GM23338 (cell line): ENCODE data around the gene MLLT3. TPM values are rescaled to one million over a fixed set of nuclear protein-coding genes. Genes with fewer than 3 reads are reported as not detected.

Experiments used
- ATAC-seq: fragments of 200-7000 bp; cut with Tn5 transposase; 3 replicates; pipeline ENCODE4 v1.9.1; 2020
- DNase-seq: peaks from one replicate; pipeline ENCODE4 v3.0.0-alpha.2; 2015; ENCODE audit warnings: low spot score
- H2AFZ ChIP-seq: fragments of 200-600 bp; sonication (generic); 2 replicates; pipeline ENCODE4 v1.8.0; 2016; ENCODE audit warnings: antibody characterized with exemption, mild to moderate bottlenecking, moderate library complexity
- H3F3A ChIP-seq: fragments of 200-600 bp; sonication (generic); replicated peaks from 2 replicates; pipeline ENCODE4 v1.8.0; 2017; ENCODE audit warnings: antibody characterized with exemption, mixed run types, low read depth
- H3K27ac ChIP-seq: fragments of 200-600 bp; sonication (generic); 2 replicates; pipeline ENCODE4 v1.6.1; 2016; ENCODE audit warnings: low read depth
- H3K27me3 ChIP-seq: fragments of 200-600 bp; sonication (generic); 2 replicates; pipeline ENCODE4 v1.8.0; 2016; ENCODE audit warnings: mild to moderate bottlenecking, mixed run types, moderate library complexity; ENCODE audit not compliant: insufficient read depth
- H3K36me3 ChIP-seq: fragments of 200-600 bp; sonication (generic); 2 replicates; pipeline ENCODE4 v1.8.0; 2016; ENCODE audit warnings: mild to moderate bottlenecking; ENCODE audit not compliant: insufficient read depth
- H3K4me1 ChIP-seq: fragments of 200-600 bp; sonication (generic); 2 replicates; pipeline ENCODE4 v1.8.0; 2016; ENCODE audit warnings: mild to moderate bottlenecking, moderate library complexity; ENCODE audit not compliant: insufficient read depth
- H3K4me2 ChIP-seq: fragments of 200-600 bp; sonication (generic); 2 replicates; pipeline ENCODE4 v1.7.1; 2017; ENCODE audit warnings: mixed run types
- H3K4me3 ChIP-seq: fragments of 200-600 bp; sonication (generic); 2 replicates; pipeline ENCODE4 v1.6.1; 2016; ENCODE audit warnings: mixed run types
- H3K79me2 ChIP-seq: fragments of 200-600 bp; sonication (generic); replicated peaks from 2 replicates; pipeline ENCODE4 v1.8.0; 2017; ENCODE audit warnings: mild to moderate bottlenecking; ENCODE audit not compliant: insufficient read depth
- H3K9me2 ChIP-seq: fragments of 200-600 bp; sonication (generic); 2 replicates; pipeline ENCODE4 v1.8.0; 2017; ENCODE audit not compliant: insufficient read depth
- H4K20me1 ChIP-seq: fragments of 200-600 bp; sonication (generic); replicated peaks from 2 replicates; pipeline ENCODE4 v1.8.0; 2017; ENCODE audit warnings: mild to moderate bottlenecking; ENCODE audit not compliant: insufficient read depth
- H3K27ac Mint-ChIP-seq: 2 replicates; pipeline ENCODE4 v1.8.0; 2020; ENCODE audit warnings: inconsistent platforms, mild to moderate bottlenecking, moderate library complexity, mixed read lengths
- H3K27me3 Mint-ChIP-seq: 3 replicates; pipeline ENCODE4 v1.8.0; 2022; ENCODE audit warnings: low read depth, mild to moderate bottlenecking, moderate library complexity, mixed read lengths, inconsistent platforms; ENCODE audit not compliant: insufficient read depth, poor library complexity
- H3K36me3 Mint-ChIP-seq: 3 replicates; pipeline ENCODE4 v1.8.0; 2021; ENCODE audit warnings: low read depth, mild to moderate bottlenecking, inconsistent platforms, moderate library complexity, mixed read lengths
- H3K4me1 Mint-ChIP-seq: 3 replicates; pipeline ENCODE4 v1.8.0; 2020; ENCODE audit warnings: mild to moderate bottlenecking, inconsistent platforms, mixed read lengths
- H3K4me3 Mint-ChIP-seq: 3 replicates; pipeline ENCODE4 v1.8.0; 2021; ENCODE audit warnings: moderate library complexity, mild to moderate bottlenecking, inconsistent platforms, mixed read lengths
- H3K9me3 Mint-ChIP-seq: 3 replicates; pipeline ENCODE4 v1.8.0; 2020; ENCODE audit warnings: moderate library complexity, mild to moderate bottlenecking, inconsistent platforms, mixed read lengths
- NANOG ChIP-seq: IDR thresholded peaks from 2 replicates; pipeline ENCODE4 v1.6.1; 2016; ENCODE audit warnings: antibody characterized with exemption, borderline replicate concordance
- STAT1 ChIP-seq: IDR thresholded peaks from one replicate; pipeline ENCODE4 v1.6.1; 2016; ENCODE audit warnings: antibody characterized with exemption; ENCODE audit not compliant: unreplicated experiment
- polyA plus RNA-seq: library from polyadenylated mRNA; unstranded; fragments of >200 nt; fragmentation: Nextera tagmentation; extraction: Ambion mirVana; gene quantifications from 2 replicates; pipeline ENCODE4 v1.2.1, GENCODE V29; 2016
- total RNA-seq: library from RNA; depleted of rRNA; stranded (reverse); fragments of >200 nt; shearing (Covaris generic); gene quantifications from 2 replicates; pipeline ENCODE4 v1.2.3, GENCODE V29; 2014
- TF ChIP-seq, protein P1 (sequence below): IDR thresholded peaks from one replicate; pipeline ENCODE4 v1.6.1; 2018; ENCODE audit warnings: antibody characterized with exemption; ENCODE audit not compliant: unreplicated experiment
- TF ChIP-seq, protein P2 (sequence below), 2 experiments: fragments of 200-600 bp in 1 of 2; sonication (generic) in 1 of 2; conservative IDR thresholded peaks; 2 replicates each; pipeline versions ENCODE4 v1.5.1 to v1.6.1; 2016 to 2017; ENCODE audit warnings: antibody characterized with exemption in 2 of 2, low read depth in 2 of 2, mild to moderate bottlenecking in 2 of 2, moderate library complexity in 1 of 2

Gene MLLT3
- total and polyA plus RNA-seq, 2 experiments from 2014 or later = 7.5 to 9.5 TPM

DNA sequence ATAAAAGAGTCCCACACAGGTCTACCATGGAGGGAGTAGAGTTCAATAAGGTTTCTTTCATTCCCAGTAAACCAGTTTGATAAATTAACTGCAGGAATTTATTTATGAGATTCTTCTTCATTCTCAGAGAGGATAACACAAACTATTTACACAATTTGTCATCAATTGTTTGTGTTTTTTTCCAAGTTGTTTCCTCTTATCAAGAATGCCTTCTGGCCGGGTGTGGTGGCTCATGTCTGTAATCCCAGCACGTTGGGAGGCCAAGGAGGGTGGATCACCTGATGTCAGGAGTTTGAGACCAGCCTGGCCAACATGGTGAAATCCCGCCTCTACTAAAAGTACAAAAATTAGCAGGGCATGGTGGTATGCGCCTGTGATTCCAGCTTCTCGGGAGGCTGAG, 216.7 kb downstream of the MLLT3 start:
- DNase-seq = no peak
- Histone ChIP-seq H3K79me2 (no peaks in the 10 kb centered on the region), H3K36me3 (no peaks in the 10 kb centered on the region), H3K4me3 (no peak overlapping the region), H3K27ac (no peak overlapping the region), H2AFZ (no peak overlapping the region), H3K27me3 (no peaks in the 10 kb centered on the region), H3F3A (no peaks in the 10 kb centered on the region), H3K9me2 (no peaks in the 10 kb centered on the region), H4K20me1 (no peaks in the 10 kb centered on the region), H3K4me1 (peaks cover 14% of the 10 kb centered on the region), H3K4me2 (no peak overlapping the region)
- H3K4me3 Mint-ChIP-seq = no peak overlapping the region
- no peaks in the 10 kb centered on the region for H3K9me3 Mint-ChIP-seq
- ATAC-seq = no peak
- peaks cover 13% of the 10 kb centered on the region for H3K4me1 Mint-ChIP-seq
- no peaks in the 10 kb centered on the region for H3K27me3 Mint-ChIP-seq
- H3K27ac Mint-ChIP-seq = no peak overlapping the region
- no peaks in the 10 kb centered on the region for H3K36me3 Mint-ChIP-seq
- TF ChIP-seq, protein P1, sequence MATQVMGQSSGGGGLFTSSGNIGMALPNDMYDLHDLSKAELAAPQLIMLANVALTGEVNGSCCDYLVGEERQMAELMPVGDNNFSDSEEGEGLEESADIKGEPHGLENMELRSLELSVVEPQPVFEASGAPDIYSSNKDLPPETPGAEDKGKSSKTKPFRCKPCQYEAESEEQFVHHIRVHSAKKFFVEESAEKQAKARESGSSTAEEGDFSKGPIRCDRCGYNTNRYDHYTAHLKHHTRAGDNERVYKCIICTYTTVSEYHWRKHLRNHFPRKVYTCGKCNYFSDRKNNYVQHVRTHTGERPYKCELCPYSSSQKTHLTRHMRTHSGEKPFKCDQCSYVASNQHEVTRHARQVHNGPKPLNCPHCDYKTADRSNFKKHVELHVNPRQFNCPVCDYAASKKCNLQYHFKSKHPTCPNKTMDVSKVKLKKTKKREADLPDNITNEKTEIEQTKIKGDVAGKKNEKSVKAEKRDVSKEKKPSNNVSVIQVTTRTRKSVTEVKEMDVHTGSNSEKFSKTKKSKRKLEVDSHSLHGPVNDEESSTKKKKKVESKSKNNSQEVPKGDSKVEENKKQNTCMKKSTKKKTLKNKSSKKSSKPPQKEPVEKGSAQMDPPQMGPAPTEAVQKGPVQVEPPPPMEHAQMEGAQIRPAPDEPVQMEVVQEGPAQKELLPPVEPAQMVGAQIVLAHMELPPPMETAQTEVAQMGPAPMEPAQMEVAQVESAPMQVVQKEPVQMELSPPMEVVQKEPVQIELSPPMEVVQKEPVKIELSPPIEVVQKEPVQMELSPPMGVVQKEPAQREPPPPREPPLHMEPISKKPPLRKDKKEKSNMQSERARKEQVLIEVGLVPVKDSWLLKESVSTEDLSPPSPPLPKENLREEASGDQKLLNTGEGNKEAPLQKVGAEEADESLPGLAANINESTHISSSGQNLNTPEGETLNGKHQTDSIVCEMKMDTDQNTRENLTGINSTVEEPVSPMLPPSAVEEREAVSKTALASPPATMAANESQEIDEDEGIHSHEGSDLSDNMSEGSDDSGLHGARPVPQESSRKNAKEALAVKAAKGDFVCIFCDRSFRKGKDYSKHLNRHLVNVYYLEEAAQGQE = no peak
- TF ChIP-seq NANOG (no peak), STAT1 (no peak)
- TF ChIP-seq, protein P2, sequence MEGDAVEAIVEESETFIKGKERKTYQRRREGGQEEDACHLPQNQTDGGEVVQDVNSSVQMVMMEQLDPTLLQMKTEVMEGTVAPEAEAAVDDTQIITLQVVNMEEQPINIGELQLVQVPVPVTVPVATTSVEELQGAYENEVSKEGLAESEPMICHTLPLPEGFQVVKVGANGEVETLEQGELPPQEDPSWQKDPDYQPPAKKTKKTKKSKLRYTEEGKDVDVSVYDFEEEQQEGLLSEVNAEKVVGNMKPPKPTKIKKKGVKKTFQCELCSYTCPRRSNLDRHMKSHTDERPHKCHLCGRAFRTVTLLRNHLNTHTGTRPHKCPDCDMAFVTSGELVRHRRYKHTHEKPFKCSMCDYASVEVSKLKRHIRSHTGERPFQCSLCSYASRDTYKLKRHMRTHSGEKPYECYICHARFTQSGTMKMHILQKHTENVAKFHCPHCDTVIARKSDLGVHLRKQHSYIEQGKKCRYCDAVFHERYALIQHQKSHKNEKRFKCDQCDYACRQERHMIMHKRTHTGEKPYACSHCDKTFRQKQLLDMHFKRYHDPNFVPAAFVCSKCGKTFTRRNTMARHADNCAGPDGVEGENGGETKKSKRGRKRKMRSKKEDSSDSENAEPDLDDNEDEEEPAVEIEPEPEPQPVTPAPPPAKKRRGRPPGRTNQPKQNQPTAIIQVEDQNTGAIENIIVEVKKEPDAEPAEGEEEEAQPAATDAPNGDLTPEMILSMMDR (conservative IDR thresholded peaks at IDR 0.05; ENCODE audit: low read depth in 2 of 2) = no peak

DNA sequence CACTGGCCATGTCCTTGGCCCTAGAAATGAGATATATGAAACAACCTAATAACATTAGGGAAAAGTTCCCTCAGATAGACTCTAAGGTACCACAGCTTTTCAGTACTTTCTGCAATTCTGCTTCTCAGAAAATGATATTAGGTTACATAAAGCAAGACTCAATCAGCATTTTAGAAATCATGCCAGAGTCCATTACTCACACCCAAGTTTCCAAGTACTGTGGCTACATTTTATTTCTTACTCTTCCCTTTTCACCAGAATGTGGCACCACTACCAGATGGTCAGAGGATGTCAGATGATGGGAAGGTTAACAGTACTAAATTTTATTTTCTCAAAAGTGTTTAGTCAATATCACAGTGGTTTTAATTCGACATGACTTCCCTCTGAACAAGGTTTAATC, 217.2 kb downstream of the MLLT3 start:
- no peak for TF ChIP-seq NANOG
- H3K4me1 Mint-ChIP-seq = peaks cover 13% of the 10 kb centered on the region
- H3K4me3 Mint-ChIP-seq = no peak overlapping the region
- H3K9me3 Mint-ChIP-seq = no peaks in the 10 kb centered on the region
- Histone ChIP-seq H3K79me2 (no peaks in the 10 kb centered on the region), H3K4me1 (peaks cover 14% of the 10 kb centered on the region), H3K27me3 (no peaks in the 10 kb centered on the region), H3F3A (no peaks in the 10 kb centered on the region), H3K36me3 (no peaks in the 10 kb centered on the region), H3K9me2 (no peaks in the 10 kb centered on the region), H2AFZ (no peak overlapping the region), H3K4me3 (no peak overlapping the region), H4K20me1 (no peaks in the 10 kb centered on the region), H3K27ac (no peak overlapping the region), H3K4me2 (no peak overlapping the region)
- ATAC-seq (no peak), DNase-seq (no peak)
- H3K27ac Mint-ChIP-seq = no peak overlapping the region
- no peaks in the 10 kb centered on the region for H3K27me3 Mint-ChIP-seq
- H3K36me3 Mint-ChIP-seq = no peaks in the 10 kb centered on the region
